ENCODE measurements around the gene PTPN1.

Gene PTPN1

DNA sequence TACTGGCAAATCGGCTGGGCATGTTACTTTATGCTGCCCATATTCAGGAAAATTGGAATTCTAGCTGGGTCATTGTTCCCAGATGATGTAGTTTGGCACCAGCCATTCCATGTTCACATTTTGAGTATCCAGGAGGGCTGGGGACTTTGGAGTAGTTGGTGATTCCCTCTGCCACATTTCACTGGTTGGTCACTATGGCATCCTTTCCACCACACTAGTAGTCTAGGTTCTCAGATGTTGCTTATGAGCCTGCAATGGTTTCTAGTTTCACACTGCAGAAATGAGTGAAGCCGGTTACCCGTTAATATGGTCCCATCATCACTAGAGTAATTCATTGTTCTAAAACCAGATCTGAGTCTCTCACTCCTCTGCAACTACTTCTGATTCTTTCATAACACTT is 4.6 kb downstream of the PTPN1 start:
- DNase-seq = no peak

- DNase-seq = no peak
Observed at GRCh38 chr20:50515471-50516106, 5.4 kb downstream of the PTPN1 start.

- DNase-seq = no peak
Observed at GRCh38 chr20:50516180-50516934, 6.2 kb downstream of the PTPN1 start.

DNA sequence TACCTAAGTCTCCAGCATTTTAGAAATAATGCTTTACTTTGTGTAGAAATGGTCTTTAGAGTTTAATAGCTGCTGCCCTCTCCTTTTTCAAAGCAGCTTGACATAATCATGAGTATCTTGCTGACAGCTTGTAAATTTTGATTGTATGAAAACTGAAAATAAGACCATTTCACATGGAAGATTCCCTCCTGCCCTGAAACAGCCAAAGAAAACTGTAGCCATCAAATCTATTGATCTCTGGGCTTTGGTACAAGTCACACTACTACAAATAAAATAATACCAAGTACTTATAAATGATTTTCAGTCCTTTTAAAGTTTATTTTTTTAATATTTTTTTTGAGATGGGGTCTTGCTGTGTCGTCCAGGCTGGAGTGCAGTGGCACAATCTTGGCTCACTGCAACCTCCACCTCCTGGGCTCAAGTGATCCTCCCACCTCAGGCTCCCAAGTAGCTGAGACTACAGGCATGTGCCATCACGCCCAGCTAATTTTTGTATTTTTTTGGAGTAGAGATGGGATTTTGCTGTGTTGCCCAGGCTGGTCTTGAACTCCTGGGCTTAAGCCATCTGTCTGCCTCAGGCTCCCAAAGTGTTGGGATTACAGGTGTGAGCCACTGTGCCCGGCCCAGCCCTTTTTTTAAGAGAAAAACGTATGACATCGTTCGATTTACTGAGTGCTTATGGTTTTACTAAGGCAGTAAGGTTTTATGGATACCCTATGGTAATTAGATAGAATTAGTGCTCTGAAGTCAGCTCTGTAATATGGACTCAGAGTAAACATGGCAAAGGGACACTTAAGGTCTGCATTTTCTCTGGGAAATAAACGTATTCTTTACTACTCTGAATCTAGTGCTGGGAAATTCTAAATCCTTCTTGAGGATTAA is 7.0 kb downstream of the PTPN1 start:
- DNase-seq = no peak

GRCh38 chr20:50517817-50518154 is 7.6 kb downstream of the PTPN1 start:
- no peak for DNase-seq

GRCh38 chr20:50518270-50518721 is 8.1 kb downstream of the PTPN1 start:
- DNase-seq = no peak

DNA sequence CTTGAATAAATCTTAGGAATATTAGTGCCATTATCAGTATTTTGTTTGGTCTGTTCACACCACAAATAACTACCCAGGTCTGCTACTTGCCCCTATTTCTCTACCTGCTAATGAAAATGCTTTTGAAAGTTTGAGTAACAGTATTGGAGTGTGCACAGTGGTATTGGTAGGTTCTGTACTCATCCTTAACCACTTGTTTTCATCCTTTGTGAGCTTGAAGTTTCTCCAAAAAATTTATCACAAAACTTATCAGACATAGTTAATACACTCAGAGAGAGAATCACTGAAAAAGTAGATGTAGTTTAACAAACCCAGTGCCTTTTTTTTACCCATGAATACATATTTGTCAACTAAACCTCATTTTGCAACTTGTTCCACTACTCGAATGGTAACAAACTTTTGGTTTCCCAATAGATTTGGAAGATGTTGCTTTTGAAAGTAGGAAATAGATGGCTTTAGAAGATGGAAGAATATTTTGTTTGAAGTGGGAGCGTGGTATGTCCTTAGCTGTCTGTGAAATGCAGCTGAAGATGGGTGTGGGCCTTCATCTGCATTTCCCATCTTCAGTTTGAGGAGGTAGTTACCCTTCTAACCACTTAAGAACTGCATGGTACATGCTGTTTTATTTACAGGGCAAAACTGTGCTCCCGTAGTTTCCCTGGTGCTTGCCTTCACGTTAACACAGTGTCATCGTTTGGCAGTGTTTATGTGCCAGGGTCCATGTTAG is 9.0 kb downstream of the PTPN1 start:
- no peak for DNase-seq

DNA sequence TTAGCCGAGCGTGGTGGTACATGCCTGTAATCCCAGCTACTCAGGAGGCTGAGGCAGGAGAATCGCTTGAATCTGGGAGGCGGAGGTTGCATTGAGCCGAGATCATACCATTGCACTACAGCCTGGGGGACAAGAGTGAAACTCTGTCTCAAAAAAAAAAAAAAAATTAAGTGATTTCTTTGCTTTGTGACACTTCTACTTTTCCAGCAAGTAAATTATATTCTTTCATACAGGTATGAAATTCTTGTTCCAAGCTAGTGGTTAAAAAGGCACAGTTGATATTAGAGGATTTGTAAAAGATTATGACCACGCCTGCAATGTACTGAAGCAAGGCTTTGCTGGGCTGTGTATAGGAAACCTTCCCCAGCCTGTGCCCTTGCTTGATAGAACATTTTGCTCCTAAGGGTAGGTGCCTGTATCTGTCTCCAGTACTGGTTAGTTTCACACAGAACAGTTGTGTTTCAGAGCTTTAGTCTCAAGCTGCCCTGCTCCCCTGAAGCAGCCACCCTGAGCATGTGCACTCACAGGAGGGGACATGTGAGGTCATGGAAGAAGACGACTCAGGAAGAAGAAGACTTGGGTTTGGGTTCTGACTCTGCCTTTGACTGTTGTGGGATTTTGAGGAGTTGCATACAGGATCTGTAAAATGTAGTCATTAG is 10.2 kb downstream of the PTPN1 start:
- no peak for DNase-seq

- no peak for DNase-seq
Observed at GRCh38 chr20:50521221-50522052, 11.3 kb downstream of the PTPN1 start.

GRCh38 chr20:50522053-50522674 is 12.0 kb downstream of the PTPN1 start:
- DNase-seq = no peak

DNA sequence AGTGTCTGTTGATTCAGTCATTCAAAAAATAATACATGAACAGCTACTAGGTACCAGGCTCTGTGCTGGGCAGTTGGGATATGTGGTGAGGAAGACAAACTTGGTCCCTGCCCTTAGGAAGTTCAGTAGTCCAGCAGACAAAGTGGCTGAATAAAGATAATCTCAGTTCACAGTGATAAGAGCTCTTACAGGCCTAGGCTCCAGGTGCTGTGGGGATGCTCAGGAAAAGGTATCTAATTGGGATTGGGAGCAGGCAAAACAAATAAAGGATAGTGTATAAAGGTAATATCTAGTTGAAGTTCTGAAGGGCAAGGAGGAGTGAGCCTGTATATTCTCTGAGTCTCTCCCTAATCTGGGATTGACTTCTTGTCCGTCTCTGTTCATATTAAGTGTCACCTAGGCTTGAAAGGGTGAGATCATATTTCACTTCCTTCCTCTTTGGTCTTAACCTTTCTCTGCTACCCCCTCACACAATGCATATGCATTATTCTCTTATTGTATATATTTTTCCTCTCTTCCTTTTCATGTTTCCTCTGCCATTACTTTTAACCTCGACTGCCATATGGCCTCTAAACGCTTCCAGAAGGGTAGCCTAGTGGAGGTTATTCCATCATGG is 13.5 kb downstream of the PTPN1 start:
- DNase-seq = no peak

GRCh38 chr20:50525681-50526080 is 15.5 kb downstream of the PTPN1 start:
- DNase-seq = no peak

GRCh38 chr20:50526403-50526989 is 16.3 kb downstream of the PTPN1 start:
- DNase-seq = no peak

GRCh38 chr20:50527068-50527605 is 17.0 kb downstream of the PTPN1 start:
- no peak for DNase-seq

- DNase-seq = no peak
Observed at GRCh38 chr20:50528129-50528528, 17.9 kb downstream of the PTPN1 start.

DNA sequence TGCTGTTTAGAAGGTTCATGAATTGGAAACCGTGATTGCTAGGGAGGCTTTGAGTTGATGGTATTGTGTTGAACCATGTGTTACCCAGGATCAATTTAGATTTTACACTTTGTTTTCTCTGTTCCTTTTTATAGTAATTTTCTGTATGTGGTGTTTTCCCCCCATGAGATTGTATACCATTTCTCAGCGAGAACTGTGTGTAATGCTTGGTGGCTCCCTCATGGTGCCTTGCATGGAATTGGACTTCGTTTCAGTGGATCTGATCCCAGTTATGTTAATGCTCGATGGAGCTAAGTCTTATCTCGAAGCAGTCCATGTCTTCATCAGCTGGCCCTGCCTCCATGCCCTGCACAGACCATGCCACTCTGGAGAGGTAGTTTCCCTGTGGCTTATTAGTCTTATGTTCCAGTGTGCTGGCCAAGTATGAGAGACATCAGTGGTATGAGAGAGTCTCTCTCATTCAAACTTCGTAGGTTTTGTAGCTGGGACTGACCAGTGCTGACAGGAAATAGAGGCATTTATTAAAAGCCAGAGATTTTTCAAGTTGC is 18.7 kb downstream of the PTPN1 start:
- no peak for DNase-seq

GRCh38 chr20:50532221-50532620 is 22.0 kb downstream of the PTPN1 start:
- DNase-seq = no peak

GRCh38 chr20:50533061-50533460 is 22.9 kb downstream of the PTPN1 start:
- no peak for DNase-seq

DNA sequence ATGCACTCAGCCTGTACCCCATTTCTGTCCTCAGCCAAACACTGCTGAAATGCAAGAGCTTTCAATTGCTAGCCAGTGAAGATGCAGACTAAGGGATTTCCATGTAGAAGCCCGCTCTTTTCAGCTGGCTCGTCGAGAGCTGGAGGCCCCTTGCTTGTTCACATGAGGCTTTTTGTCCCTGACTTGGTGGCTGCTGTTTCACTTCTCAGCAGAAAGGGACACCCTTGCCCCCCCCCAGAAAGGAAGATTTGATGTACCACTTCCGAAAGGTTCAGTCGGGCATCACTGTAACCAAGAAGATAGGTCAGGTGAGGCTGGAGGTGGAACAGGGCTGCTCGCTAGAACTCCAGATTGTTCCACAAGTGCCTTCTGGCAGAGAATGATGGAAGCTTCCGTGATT is 23.3 kb downstream of the PTPN1 start:
- no peak for DNase-seq

- no peak for DNase-seq
Observed at GRCh38 chr20:50534567-50534966, 24.4 kb downstream of the PTPN1 start.

All from NCI-H1092 (cell line).